Nephron progenitor cell (in vitro differentiated cells): ENCODE data around the gene HOXD13.

Experiments used
- DNase-seq: peaks from one replicate; pipeline ENCODE4 v3.0.0; 2021
- H3K27ac Mint-ChIP-seq: 2 replicates; pipeline ENCODE4 v1.8.0; 2021; ENCODE audit warnings: mild to moderate bottlenecking, moderate library complexity, mixed read lengths
- H3K27me3 Mint-ChIP-seq: 2 replicates; pipeline ENCODE4 v1.8.0; 2021; ENCODE audit warnings: mild to moderate bottlenecking, low read depth, mixed read lengths; ENCODE audit not compliant: poor library complexity
- H3K36me3 Mint-ChIP-seq: 2 replicates; pipeline ENCODE4 v1.8.0; 2021; ENCODE audit warnings: low read depth, mixed read lengths
- H3K4me1 Mint-ChIP-seq: 2 replicates; pipeline ENCODE4 v1.8.0; 2021; ENCODE audit warnings: mixed read lengths
- H3K4me3 Mint-ChIP-seq: 2 replicates; pipeline ENCODE4 v1.8.0; 2021; ENCODE audit warnings: mild to moderate bottlenecking, moderate library complexity, mixed read lengths
- H3K9me3 Mint-ChIP-seq: 2 replicates; pipeline ENCODE4 v1.8.0; 2021; ENCODE audit warnings: mild to moderate bottlenecking, moderate library complexity, mixed read lengths
- TF ChIP-seq, protein P1 (sequence below): fragments of 200-600 bp; sonication (generic); IDR thresholded peaks from 2 replicates; pipeline ENCODE4 v1.5.0; 2021; ENCODE audit warnings: antibody characterized with exemption

The HOXD13 gene

GRCh38 chr2:176127774-176128072 lies 35.2 kb downstream of the HOXD13 start:
- H3K27me3 Mint-ChIP-seq: peaks cover 5% of the 10 kb centered on the region
- no peak for DNase-seq
- H3K9me3 Mint-ChIP-seq: no peaks in the 10 kb centered on the region
- TF ChIP-seq, protein P1, sequence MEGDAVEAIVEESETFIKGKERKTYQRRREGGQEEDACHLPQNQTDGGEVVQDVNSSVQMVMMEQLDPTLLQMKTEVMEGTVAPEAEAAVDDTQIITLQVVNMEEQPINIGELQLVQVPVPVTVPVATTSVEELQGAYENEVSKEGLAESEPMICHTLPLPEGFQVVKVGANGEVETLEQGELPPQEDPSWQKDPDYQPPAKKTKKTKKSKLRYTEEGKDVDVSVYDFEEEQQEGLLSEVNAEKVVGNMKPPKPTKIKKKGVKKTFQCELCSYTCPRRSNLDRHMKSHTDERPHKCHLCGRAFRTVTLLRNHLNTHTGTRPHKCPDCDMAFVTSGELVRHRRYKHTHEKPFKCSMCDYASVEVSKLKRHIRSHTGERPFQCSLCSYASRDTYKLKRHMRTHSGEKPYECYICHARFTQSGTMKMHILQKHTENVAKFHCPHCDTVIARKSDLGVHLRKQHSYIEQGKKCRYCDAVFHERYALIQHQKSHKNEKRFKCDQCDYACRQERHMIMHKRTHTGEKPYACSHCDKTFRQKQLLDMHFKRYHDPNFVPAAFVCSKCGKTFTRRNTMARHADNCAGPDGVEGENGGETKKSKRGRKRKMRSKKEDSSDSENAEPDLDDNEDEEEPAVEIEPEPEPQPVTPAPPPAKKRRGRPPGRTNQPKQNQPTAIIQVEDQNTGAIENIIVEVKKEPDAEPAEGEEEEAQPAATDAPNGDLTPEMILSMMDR: no peak
- H3K4me1 Mint-ChIP-seq: peaks cover 49% of the 10 kb centered on the region
- H3K4me3 Mint-ChIP-seq: peak overlapping the region; percentile 95
- peaks cover 22% of the 10 kb centered on the region for H3K36me3 Mint-ChIP-seq
- peak overlapping the region; percentile 100 for H3K27ac Mint-ChIP-seq

GRCh38 chr2:176128172-176128981 lies 35.9 kb downstream of the HOXD13 start:
- TF ChIP-seq, protein P1: no peak
- peaks cover 7% of the 10 kb centered on the region for H3K27me3 Mint-ChIP-seq
- H3K4me1 Mint-ChIP-seq: peaks cover 54% of the 10 kb centered on the region
- peaks cover 22% of the 10 kb centered on the region for H3K36me3 Mint-ChIP-seq
- no peak for DNase-seq
- H3K4me3 Mint-ChIP-seq: peak overlapping the region; percentile 95
- peak overlapping the region; percentile 100 for H3K27ac Mint-ChIP-seq
- no peaks in the 10 kb centered on the region for H3K9me3 Mint-ChIP-seq

DNA sequence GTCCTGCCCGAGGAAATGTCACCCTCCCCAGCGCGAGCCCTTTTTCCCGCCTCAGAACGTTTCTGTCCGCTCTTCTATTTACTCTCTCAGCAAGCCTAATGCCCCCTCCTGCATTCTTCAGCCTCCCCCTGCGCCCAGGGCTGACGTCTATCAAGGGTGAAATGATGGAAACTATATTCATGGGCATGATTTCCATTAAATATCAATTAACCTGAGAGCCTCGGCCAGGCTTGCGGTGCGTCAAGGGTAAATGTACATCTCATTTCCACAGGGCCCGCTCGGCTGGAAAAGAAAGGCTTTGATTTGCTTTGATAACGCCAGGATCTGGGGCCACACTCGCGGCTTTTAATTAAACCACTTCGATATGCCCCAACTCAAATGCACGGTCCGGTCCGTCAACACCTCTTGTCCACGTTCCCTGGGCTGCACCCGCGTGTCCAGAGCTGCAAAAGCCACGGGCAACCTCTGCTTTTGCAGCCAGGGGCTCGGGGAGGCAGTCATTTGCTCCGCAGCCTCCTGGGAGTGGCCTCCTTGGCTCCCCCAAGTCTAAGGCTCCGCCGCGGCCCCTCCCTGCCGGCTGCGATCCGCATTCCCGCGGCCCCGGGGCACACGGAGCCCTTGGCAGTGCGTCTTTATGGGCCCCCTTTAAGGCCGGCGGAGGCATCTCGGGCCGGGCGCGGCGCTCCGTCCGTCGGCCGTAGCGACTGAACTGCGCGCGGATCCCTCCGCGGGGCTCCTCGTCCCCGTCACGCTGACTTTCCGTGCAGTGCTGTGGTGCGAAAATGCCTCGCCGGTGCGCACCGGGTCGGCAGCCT lies 36.7 kb downstream of the HOXD13 start, which contains the start of gene HOXD8:
Gene HOXD8 (plus strand): TSS at position 724 of the 815 bp plus-strand sequence. CDS start 662 bp downstream, outside the sequence.
- peaks cover 16% of the 10 kb centered on the region for H3K36me3 Mint-ChIP-seq
- DNase-seq: peak; percentile 80
- H3K27ac Mint-ChIP-seq: peak within 1 kb of the TSS; percentile 100
- peak within 1 kb of the TSS; percentile 100 for H3K4me3 Mint-ChIP-seq
- TF ChIP-seq, protein P1: no peak
- peaks cover 7% of the 10 kb centered on the region for H3K27me3 Mint-ChIP-seq
- H3K4me1 Mint-ChIP-seq: peaks cover 62% of the 10 kb centered on the region
- no peaks in the 10 kb centered on the region for H3K9me3 Mint-ChIP-seq

DNA sequence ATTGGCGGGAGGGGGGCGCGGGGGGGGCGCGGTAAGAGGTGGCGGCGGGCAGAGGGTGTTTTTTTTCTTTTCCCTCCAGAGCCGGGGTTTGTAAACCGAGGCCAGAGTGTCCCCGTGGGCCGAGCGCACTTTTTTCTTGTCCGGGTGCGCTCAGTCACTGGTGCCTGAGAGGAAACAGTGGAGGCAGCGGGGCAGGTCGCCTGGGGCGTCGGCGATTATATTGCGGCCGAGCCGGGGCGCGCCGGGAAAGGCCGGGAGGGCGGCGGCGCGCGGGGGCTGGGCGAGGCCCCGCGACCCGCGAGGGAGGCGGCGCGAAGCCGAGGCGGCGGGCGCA lies 37.3 kb downstream of the HOXD13 start:
- Mint-ChIP-seq H3K27ac (peak overlapping the region; percentile 86), H3K4me3 (peak overlapping the region; percentile 95), H3K36me3 (peaks cover 12% of the 10 kb centered on the region), H3K4me1 (peaks cover 63% of the 10 kb centered on the region), H3K9me3 (no peaks in the 10 kb centered on the region), H3K27me3 (peaks cover 5% of the 10 kb centered on the region)
- TF ChIP-seq, protein P1: no peak
- DNase-seq: no peak

GRCh38 chr2:176130147-176130956 lies 37.8 kb downstream of the HOXD13 start:
- H3K4me1 Mint-ChIP-seq: peaks cover 63% of the 10 kb centered on the region
- peak; percentile 89 for DNase-seq
- peaks cover 9% of the 10 kb centered on the region for H3K36me3 Mint-ChIP-seq
- TF ChIP-seq, protein P1: no peak
- no peaks in the 10 kb centered on the region for H3K9me3 Mint-ChIP-seq
- peak overlapping the region; percentile 100 for H3K4me3 Mint-ChIP-seq
- peak overlapping the region; percentile 100 for H3K27ac Mint-ChIP-seq
- H3K27me3 Mint-ChIP-seq: peaks cover 6% of the 10 kb centered on the region
